ENCODE results near the gene TRIO. TPM values are rescaled to one million over a fixed set of nuclear protein-coding genes. Genes with fewer than 3 reads are reported as not detected.

TRIO gene
- total RNA-seq, 6 donors from 2014 or later = 138 to 408 (median 156) TPM

GRCh38 chr5:14112998-14113652 lies 30.0 kb upstream of the TRIO start:
- WGBS, 2 donors = 79% methylated on average over 4 to 5 of the region's 5 CpGs
- H3K36me3 ChIP-seq = no peaks in the 10 kb centered on the region
- TF ChIP-seq EP300 (IDR thresholded peaks at IDR 0.05) (no peak), POLR2A (IDR thresholded peaks at IDR 0.05) (no peak), POLR2AphosphoS5 (IDR thresholded peaks at IDR 0.05) (peak in 1 of 2 donors; percentile 69)
- no peaks in the 10 kb centered on the region for H3K9me3 ChIP-seq
- DNase-seq = peak in 1 of 2 donors; percentile 38
- no peaks in the 10 kb centered on the region for H3K27me3 ChIP-seq
- H3K4me3 ChIP-seq = no peak overlapping the region
- H3K4me1 ChIP-seq = peaks cover 4 to 25% (median 14%) of the 10 kb centered on the region in 4 donors
- peak in 1 of 2 donors; percentile 58 for ATAC-seq (ENCODE audit: low FRiP score in 2 of 2)
- peak overlapping the region in 1 of 4 donors; percentile 38 for H3K27ac ChIP-seq

- peak overlapping the region in 1 of 4 donors; percentile 38 for H3K27ac ChIP-seq
- H3K27me3 ChIP-seq = no peaks in the 10 kb centered on the region
- TF ChIP-seq POLR2A (IDR thresholded peaks at IDR 0.05) (no peak), EP300 (IDR thresholded peaks at IDR 0.05) (no peak), POLR2AphosphoS5 (IDR thresholded peaks at IDR 0.05) (no peak), CTCF (IDR thresholded peaks at IDR 0.05) (no peak)
- no peaks in the 10 kb centered on the region for H3K36me3 ChIP-seq
- peaks cover 0 to 9% (median 6%) of the 10 kb centered on the region in 4 donors for H3K4me1 ChIP-seq
- no peak for ATAC-seq (ENCODE audit: low FRiP score in 2 of 2)
- no peak overlapping the region for H3K4me3 ChIP-seq
- 76 to 81% methylated on average over 4 of the region's 4 CpGs for WGBS, 2 donors
- no peaks in the 10 kb centered on the region for H3K9me3 ChIP-seq
- no peak for DNase-seq
Measured at GRCh38 chr5:14114615-14115251, 28.4 kb upstream of the TRIO start.

- no peak for ATAC-seq (ENCODE audit: low FRiP score in 2 of 2)
- Histone ChIP-seq H3K9me3 (no peaks in the 10 kb centered on the region), H3K36me3 (no peaks in the 10 kb centered on the region), H3K27me3 (no peaks in the 10 kb centered on the region), H3K27ac (no peak overlapping the region), H3K4me3 (no peak overlapping the region), H3K4me1 (peaks cover 0 to 3% (median under 1%) of the 10 kb centered on the region in 4 donors)
- no peak for TF ChIP-seq POLR2A (IDR thresholded peaks at IDR 0.05)
- TF ChIP-seq EP300 (IDR thresholded peaks at IDR 0.05) = no peak
- no peak for TF ChIP-seq CTCF (IDR thresholded peaks at IDR 0.05)
- TF ChIP-seq POLR2AphosphoS5 (IDR thresholded peaks at IDR 0.05) = no peak
- no peak for DNase-seq
- 92 to 97% methylated on average over 7 of the region's 7 CpGs for WGBS, 2 donors
Measured at GRCh38 chr5:14115323-14115895, 27.7 kb upstream of the TRIO start.

- no peaks in the 10 kb centered on the region for H3K4me1 ChIP-seq
- H3K27me3 ChIP-seq = no peaks in the 10 kb centered on the region
- no peak overlapping the region for H3K4me3 ChIP-seq
- no peaks in the 10 kb centered on the region for H3K36me3 ChIP-seq
- H3K27ac ChIP-seq = no peak overlapping the region
- no peaks in the 10 kb centered on the region for H3K9me3 ChIP-seq
- TF ChIP-seq CTCF (IDR thresholded peaks at IDR 0.05) = no peak
- no peak for TF ChIP-seq EP300 (IDR thresholded peaks at IDR 0.05)
- TF ChIP-seq POLR2AphosphoS5 (IDR thresholded peaks at IDR 0.05) = no peak
- no peak for TF ChIP-seq POLR2A (IDR thresholded peaks at IDR 0.05)
- DNase-seq (peak in 1 of 2 donors; percentile 20), ATAC-seq (ENCODE audit: low FRiP score in 2 of 2) (no peak)
- WGBS, 2 donors = 79 to 82% methylated on average over 15 of the region's 15 CpGs
Measured at GRCh38 chr5:14118551-14119320, 24.4 kb upstream of the TRIO start.

GRCh38 chr5:14120176-14120575 lies 23.0 kb upstream of the TRIO start:
- Histone ChIP-seq H3K27ac (no peak overlapping the region), H3K9me3 (no peaks in the 10 kb centered on the region), H3K27me3 (no peaks in the 10 kb centered on the region), H3K4me3 (no peak overlapping the region), H3K36me3 (no peaks in the 10 kb centered on the region), H3K4me1 (no peaks in the 10 kb centered on the region)
- WGBS, 2 donors = 86 to 98% methylated on average over 2 to 4 of the region's 4 CpGs
- DNase-seq (peak in 1 of 2 donors; percentile 25), ATAC-seq (ENCODE audit: low FRiP score in 2 of 2) (no peak)
- TF ChIP-seq EP300 (IDR thresholded peaks at IDR 0.05) = no peak
- TF ChIP-seq CTCF (IDR thresholded peaks at IDR 0.05) = no peak
- no peak for TF ChIP-seq POLR2AphosphoS5 (IDR thresholded peaks at IDR 0.05)
- no peak for TF ChIP-seq POLR2A (IDR thresholded peaks at IDR 0.05)

Data from upper lobe of left lung (tissue), 6 donors.